ENCODE measurements around the gene TBX21.

DNA sequence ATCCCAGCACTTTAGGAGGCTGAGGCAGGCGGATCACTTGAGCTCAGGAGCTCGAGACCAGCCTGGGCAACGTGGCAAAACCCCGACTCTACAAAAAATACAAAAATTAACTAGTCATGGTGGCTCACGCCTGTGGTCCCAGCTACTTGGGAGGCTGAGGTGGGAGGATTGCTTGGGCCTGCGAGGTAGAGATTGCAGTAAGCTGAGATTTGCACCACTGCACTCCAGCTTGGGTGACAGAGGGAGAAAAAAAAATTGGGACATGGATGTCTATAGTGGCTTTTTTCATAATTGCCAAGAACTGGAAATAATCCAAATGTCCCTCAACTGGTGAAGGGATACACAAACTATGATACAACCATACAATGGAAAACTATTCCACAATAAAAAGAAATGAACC is 59.9 kb downstream of the TBX21 start:
- TF ChIP-seq, protein P1, sequence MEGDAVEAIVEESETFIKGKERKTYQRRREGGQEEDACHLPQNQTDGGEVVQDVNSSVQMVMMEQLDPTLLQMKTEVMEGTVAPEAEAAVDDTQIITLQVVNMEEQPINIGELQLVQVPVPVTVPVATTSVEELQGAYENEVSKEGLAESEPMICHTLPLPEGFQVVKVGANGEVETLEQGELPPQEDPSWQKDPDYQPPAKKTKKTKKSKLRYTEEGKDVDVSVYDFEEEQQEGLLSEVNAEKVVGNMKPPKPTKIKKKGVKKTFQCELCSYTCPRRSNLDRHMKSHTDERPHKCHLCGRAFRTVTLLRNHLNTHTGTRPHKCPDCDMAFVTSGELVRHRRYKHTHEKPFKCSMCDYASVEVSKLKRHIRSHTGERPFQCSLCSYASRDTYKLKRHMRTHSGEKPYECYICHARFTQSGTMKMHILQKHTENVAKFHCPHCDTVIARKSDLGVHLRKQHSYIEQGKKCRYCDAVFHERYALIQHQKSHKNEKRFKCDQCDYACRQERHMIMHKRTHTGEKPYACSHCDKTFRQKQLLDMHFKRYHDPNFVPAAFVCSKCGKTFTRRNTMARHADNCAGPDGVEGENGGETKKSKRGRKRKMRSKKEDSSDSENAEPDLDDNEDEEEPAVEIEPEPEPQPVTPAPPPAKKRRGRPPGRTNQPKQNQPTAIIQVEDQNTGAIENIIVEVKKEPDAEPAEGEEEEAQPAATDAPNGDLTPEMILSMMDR (IDR thresholded peaks at IDR 0.05 in 8 of 11, conservative IDR thresholded peaks at IDR 0.05 in 3 of 11): no peak
- TF ChIP-seq POLR2AphosphoS5 (IDR thresholded peaks at IDR 0.05): no peak
- no peak for TF ChIP-seq POLR2A (IDR thresholded peaks at IDR 0.05)

Data from spleen (tissue), 7 donors.